Muscle layer of colon (tissue), 2 donors: Measurements from ENCODE around the gene FHOD1.

Source experiments
- H3K27ac ChIP-seq: one replicate; pipeline ENCODE4 v1.7.0; 2013; ENCODE audit warnings: low read depth, mild to moderate bottlenecking, low read length, moderate library complexity
- H3K27me3 ChIP-seq, 2 donors: one replicate each; pipeline ENCODE4 v1.7.0; 2013; ENCODE audit warnings: low read length in 2 of 2, mild to moderate bottlenecking in 2 of 2; ENCODE audit not compliant: insufficient read depth in 2 of 2, control insufficient read depth in 1 of 2
- H3K36me3 ChIP-seq: one replicate; pipeline ENCODE4 v1.7.0; 2013; ENCODE audit warnings: mild to moderate bottlenecking, low read length; ENCODE audit not compliant: insufficient read depth
- H3K4me1 ChIP-seq: one replicate; pipeline ENCODE4 v1.7.0; 2013; ENCODE audit warnings: mild to moderate bottlenecking, low read length; ENCODE audit not compliant: insufficient read depth
- H3K4me3 ChIP-seq, 2 donors: one replicate each; pipeline ENCODE4 v1.7.0; 2013; ENCODE audit warnings: low read length in 2 of 2, low read depth in 1 of 2, mild to moderate bottlenecking in 1 of 2, moderate library complexity in 1 of 2
- H3K9ac ChIP-seq: one replicate; pipeline ENCODE4 v1.7.0; 2013; ENCODE audit warnings: low read length
- H3K9me3 ChIP-seq: one replicate; pipeline ENCODE4 v1.7.0; 2013; ENCODE audit warnings: mild to moderate bottlenecking, low read length
- donor health status: abdominal sarcoma.
- donor health status: Adenocarcinoma of cecum.

The FHOD1 gene

GRCh38 chr16:67247192-67248072 is at the start of gene FHOD1:
Gene FHOD1, minus strand, starts transcription at chr16:67247481. Its CDS starts 71 bp downstream, at chr16:67247410.
- Histone ChIP-seq H3K9ac (peak within 1 kb of the TSS; percentile 19), H3K36me3 (no peaks in the 10 kb centered on the region), H3K27ac (peak within 1 kb of the TSS; percentile 91), H3K4me1 (peaks cover 35% of the 10 kb centered on the region), H3K27me3 (peaks cover 22 to 36% of the 10 kb centered on the region in 2 donors), H3K4me3 (peak within 1 kb of the TSS; percentile 73 to 82), H3K9me3 (no peaks in the 10 kb centered on the region)

- H3K36me3 ChIP-seq: no peaks in the 10 kb centered on the region
- H3K9me3 ChIP-seq: no peaks in the 10 kb centered on the region
- H3K9ac ChIP-seq: no peak overlapping the region
- no peak overlapping the region for H3K4me3 ChIP-seq
- H3K27ac ChIP-seq: no peak overlapping the region
- H3K27me3 ChIP-seq: no peaks in the 10 kb centered on the region
- no peaks in the 10 kb centered on the region for H3K4me1 ChIP-seq
These were observed 49.1 kb upstream of the FHOD1 start for GRCh38 chr16:67296420-67296819.

- no peaks in the 10 kb centered on the region for H3K36me3 ChIP-seq
- H3K9me3 ChIP-seq: no peaks in the 10 kb centered on the region
- no peak overlapping the region for H3K9ac ChIP-seq
- H3K4me3 ChIP-seq: no peak overlapping the region
- H3K27ac ChIP-seq: no peak overlapping the region
- no peaks in the 10 kb centered on the region for H3K4me1 ChIP-seq
- H3K27me3 ChIP-seq: no peaks in the 10 kb centered on the region
These were observed 47.7 kb upstream of the FHOD1 start for GRCh38 chr16:67294938-67295361.

- H3K9me3 ChIP-seq: no peaks in the 10 kb centered on the region
- H3K27me3 ChIP-seq: no peaks in the 10 kb centered on the region
- H3K4me1 ChIP-seq: no peaks in the 10 kb centered on the region
- H3K27ac ChIP-seq: no peak overlapping the region
- no peaks in the 10 kb centered on the region for H3K36me3 ChIP-seq
- no peak overlapping the region for H3K4me3 ChIP-seq
- H3K9ac ChIP-seq: no peak overlapping the region
These were observed 47.0 kb upstream of the FHOD1 start for GRCh38 chr16:67294171-67294757.

GRCh38 chr16:67291461-67291860 is 44.2 kb upstream of the FHOD1 start:
- Histone ChIP-seq H3K36me3 (no peaks in the 10 kb centered on the region), H3K9ac (no peak overlapping the region), H3K9me3 (no peaks in the 10 kb centered on the region), H3K27ac (no peak overlapping the region), H3K4me1 (no peaks in the 10 kb centered on the region), H3K27me3 (no peaks in the 10 kb centered on the region), H3K4me3 (no peak overlapping the region)

- no peak overlapping the region for H3K27ac ChIP-seq
- no peaks in the 10 kb centered on the region for H3K4me1 ChIP-seq
- no peak overlapping the region for H3K9ac ChIP-seq
- no peaks in the 10 kb centered on the region for H3K27me3 ChIP-seq
- H3K36me3 ChIP-seq: no peaks in the 10 kb centered on the region
- H3K4me3 ChIP-seq: no peak overlapping the region
- H3K9me3 ChIP-seq: no peaks in the 10 kb centered on the region
These were observed 40.7 kb upstream of the FHOD1 start for GRCh38 chr16:67287960-67288359.

GRCh38 chr16:67286441-67287235 is 39.4 kb upstream of the FHOD1 start:
- no peak overlapping the region for H3K4me3 ChIP-seq

GRCh38 chr16:67284699-67285646 is 37.7 kb upstream of the FHOD1 start:
- no peaks in the 10 kb centered on the region for H3K4me1 ChIP-seq
- H3K4me3 ChIP-seq: no peak overlapping the region
- no peaks in the 10 kb centered on the region for H3K27me3 ChIP-seq
- no peak overlapping the region for H3K27ac ChIP-seq
- no peaks in the 10 kb centered on the region for H3K36me3 ChIP-seq
- H3K9ac ChIP-seq: no peak overlapping the region
- no peaks in the 10 kb centered on the region for H3K9me3 ChIP-seq

More at GRCh38 chr16:67286441-67287235, 39.4 kb upstream of the FHOD1 start:
- H3K36me3 ChIP-seq: no peaks in the 10 kb centered on the region
- no peaks in the 10 kb centered on the region for H3K9me3 ChIP-seq
- H3K4me1 ChIP-seq: no peaks in the 10 kb centered on the region
- no peaks in the 10 kb centered on the region for H3K27me3 ChIP-seq
- no peak overlapping the region for H3K27ac ChIP-seq
- H3K9ac ChIP-seq: no peak overlapping the region

GRCh38 chr16:67283826-67284555 is 36.7 kb upstream of the FHOD1 start:
- no peak overlapping the region for H3K27ac ChIP-seq
- H3K9ac ChIP-seq: no peak overlapping the region

GRCh38 chr16:67283039-67283825 is 36.0 kb upstream of the FHOD1 start:
- Histone ChIP-seq H3K27me3 (no peaks in the 10 kb centered on the region), H3K27ac (no peak overlapping the region), H3K9ac (no peak overlapping the region), H3K4me1 (peaks cover 5% of the 10 kb centered on the region), H3K4me3 (no peak overlapping the region), H3K9me3 (no peaks in the 10 kb centered on the region), H3K36me3 (no peaks in the 10 kb centered on the region)

More at GRCh38 chr16:67283826-67284555, 36.7 kb upstream of the FHOD1 start:
- Histone ChIP-seq H3K36me3 (no peaks in the 10 kb centered on the region), H3K9me3 (no peaks in the 10 kb centered on the region), H3K4me1 (no peaks in the 10 kb centered on the region), H3K4me3 (no peak overlapping the region), H3K27me3 (no peaks in the 10 kb centered on the region)
